ENCODE data around the gene CHRNA1.

DNA sequence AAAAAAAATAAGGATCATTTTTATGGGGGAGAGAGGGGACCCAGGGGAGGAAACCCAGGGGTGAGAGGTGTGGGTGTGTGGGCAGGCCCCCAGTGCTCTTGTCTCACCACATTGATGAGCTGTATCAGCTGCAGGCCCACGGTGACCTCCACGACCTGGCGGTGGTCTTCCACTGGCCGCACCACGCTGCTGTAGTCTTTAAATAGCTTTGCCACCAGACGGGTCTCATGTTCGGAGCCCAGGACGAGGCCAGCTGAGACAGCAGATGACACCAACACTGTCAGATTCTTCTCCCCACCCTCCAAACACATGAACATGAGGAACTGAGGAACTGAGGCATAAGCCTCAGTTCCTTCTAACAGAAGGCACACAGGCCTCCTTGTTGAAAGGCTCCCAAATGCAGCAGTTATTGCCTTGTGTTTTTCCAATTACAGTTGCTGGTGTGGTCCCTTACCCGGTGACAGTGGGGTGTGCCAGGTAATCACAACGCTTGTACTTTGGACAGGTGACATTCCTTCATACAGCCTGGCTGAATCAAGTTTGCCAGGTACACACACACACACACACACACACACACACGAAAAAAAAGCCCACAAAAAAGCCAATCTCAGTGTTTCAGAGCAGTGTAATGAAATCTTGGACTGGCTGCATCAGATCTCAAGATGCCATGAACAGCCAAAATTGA lies 4.7 kb downstream of the CHRNA1 start:
- TF ChIP-seq, protein P1, sequence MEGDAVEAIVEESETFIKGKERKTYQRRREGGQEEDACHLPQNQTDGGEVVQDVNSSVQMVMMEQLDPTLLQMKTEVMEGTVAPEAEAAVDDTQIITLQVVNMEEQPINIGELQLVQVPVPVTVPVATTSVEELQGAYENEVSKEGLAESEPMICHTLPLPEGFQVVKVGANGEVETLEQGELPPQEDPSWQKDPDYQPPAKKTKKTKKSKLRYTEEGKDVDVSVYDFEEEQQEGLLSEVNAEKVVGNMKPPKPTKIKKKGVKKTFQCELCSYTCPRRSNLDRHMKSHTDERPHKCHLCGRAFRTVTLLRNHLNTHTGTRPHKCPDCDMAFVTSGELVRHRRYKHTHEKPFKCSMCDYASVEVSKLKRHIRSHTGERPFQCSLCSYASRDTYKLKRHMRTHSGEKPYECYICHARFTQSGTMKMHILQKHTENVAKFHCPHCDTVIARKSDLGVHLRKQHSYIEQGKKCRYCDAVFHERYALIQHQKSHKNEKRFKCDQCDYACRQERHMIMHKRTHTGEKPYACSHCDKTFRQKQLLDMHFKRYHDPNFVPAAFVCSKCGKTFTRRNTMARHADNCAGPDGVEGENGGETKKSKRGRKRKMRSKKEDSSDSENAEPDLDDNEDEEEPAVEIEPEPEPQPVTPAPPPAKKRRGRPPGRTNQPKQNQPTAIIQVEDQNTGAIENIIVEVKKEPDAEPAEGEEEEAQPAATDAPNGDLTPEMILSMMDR (IDR thresholded peaks at IDR 0.05) = no peak
- no peak for TF ChIP-seq POLR2A (IDR thresholded peaks at IDR 0.05)

All from esophagus squamous epithelium (tissue), 4 donors.